DND-41 (cell line): ENCODE data around the gene VCP.

ENCODE experiments used
- ATAC-seq: fragments of 200-7000 bp; cut with Tn5 transposase; 3 replicates; pipeline ENCODE4 v1.9.1; 2021; ENCODE audit warnings: low read depth; ENCODE audit not compliant: insufficient read depth
- DNase-seq: peaks from one replicate; pipeline ENCODE4 v3.0.0-alpha.2; 2020
- H2AFZ ChIP-seq: 2 replicates; pipeline ENCODE4 v1.6.0; 2012; ENCODE audit warnings: low read depth, low read length
- H3K27ac ChIP-seq: 2 replicates; pipeline ENCODE4 v1.5.1; 2012; ENCODE audit warnings: low read length, inconsistent platforms
- H3K27me3 ChIP-seq: fragments of 200-600 bp; sonication (generic); 2 replicates; pipeline ENCODE4 v1.6.0; 2012; ENCODE audit warnings: low read length, mild to moderate bottlenecking, inconsistent platforms; ENCODE audit not compliant: insufficient read depth, poor library complexity
- H3K36me3 ChIP-seq: 2 replicates; pipeline ENCODE4 v1.5.1; 2012; ENCODE audit warnings: low read length, inconsistent platforms; ENCODE audit not compliant: insufficient read depth
- H3K4me1 ChIP-seq: 2 replicates; pipeline ENCODE4 v1.5.1; 2012; ENCODE audit warnings: mild to moderate bottlenecking, low read length; ENCODE audit not compliant: insufficient read depth
- H3K4me2 ChIP-seq: 2 replicates; pipeline ENCODE4 v1.6.0; 2012; ENCODE audit warnings: mild to moderate bottlenecking, moderate library complexity, low read length, inconsistent platforms; ENCODE audit not compliant: insufficient read depth
- H3K4me3 ChIP-seq, 2 experiments: fragments of 200-600 bp in 1 of 2; shearing (Covaris generic) in 1 of 2; 2 replicates each; pipeline ENCODE4 v1.5.1; 2012 to 2016; ENCODE audit warnings: inconsistent platforms in 2 of 2, low read length in 2 of 2, mild to moderate bottlenecking in 2 of 2, low read depth in 1 of 2, moderate library complexity in 1 of 2
- H3K79me2 ChIP-seq: 2 replicates; pipeline ENCODE4 v1.6.0; 2012; ENCODE audit warnings: low read length, inconsistent platforms; ENCODE audit not compliant: insufficient read depth
- H3K9ac ChIP-seq: 2 replicates; pipeline ENCODE4 v1.6.0; 2012; ENCODE audit warnings: low read depth, mild to moderate bottlenecking, inconsistent platforms, low read length, moderate library complexity
- H3K9me3 ChIP-seq: 2 replicates; pipeline ENCODE4 v1.5.1; 2012; ENCODE audit warnings: low read length, moderate library complexity, mild to moderate bottlenecking, inconsistent platforms; ENCODE audit not compliant: insufficient read depth, severe bottlenecking
- H4K20me1 ChIP-seq: 2 replicates; pipeline ENCODE4 v1.6.0; 2012; ENCODE audit warnings: low read length; ENCODE audit not compliant: insufficient read depth
- CTCF ChIP-seq: IDR thresholded peaks from 2 replicates; pipeline ENCODE4 v1.5.1; 2012; ENCODE audit warnings: borderline replicate concordance, low read length, moderate library complexity, mild to moderate bottlenecking; ENCODE audit not compliant: poor library complexity, severe bottlenecking; ENCODE audit errors: extremely low read depth
- EZH2 ChIP-seq: IDR thresholded peaks from 3 replicates; pipeline ENCODE4 v1.6.1; 2012; ENCODE audit warnings: borderline replicate concordance, low read depth, mild to moderate bottlenecking, moderate library complexity, low read length, inconsistent platforms; ENCODE audit not compliant: severe bottlenecking

The VCP gene

DNA sequence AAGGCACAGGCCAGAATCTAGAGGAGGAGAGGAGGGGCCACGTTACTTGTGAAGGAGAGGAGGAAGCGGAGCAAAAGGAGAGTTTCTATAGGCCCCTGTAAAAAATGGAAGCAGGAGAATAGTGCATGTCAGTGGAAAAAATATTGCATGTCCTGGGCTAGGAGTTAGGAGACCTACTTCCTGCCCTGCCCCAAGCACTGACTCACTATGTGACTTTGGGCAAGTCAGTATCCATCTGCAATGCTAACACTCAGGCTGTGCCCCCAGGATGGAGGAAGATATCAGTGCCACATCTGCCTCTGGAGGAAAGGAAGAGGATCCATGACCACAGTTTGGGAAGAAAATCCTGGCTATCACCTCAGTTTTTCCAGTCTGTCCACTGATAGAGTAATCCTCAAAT is 17.0 kb upstream of the VCP start:
- Histone ChIP-seq H3K9me3 (no peaks in the 10 kb centered on the region), H2AFZ (no peak overlapping the region), H3K79me2 (peaks cover 3% of the 10 kb centered on the region; the same call in 1 of the 2 replicates), H3K4me3 (no peak overlapping the region), H3K27ac (no peak overlapping the region), H3K36me3 (peaks cover 69% of the 10 kb centered on the region), H3K9ac (no peak overlapping the region), H3K4me1 (peaks cover 2% of the 10 kb centered on the region; the same call in 1 of the 2 replicates), H4K20me1 (no peaks in the 10 kb centered on the region), H3K4me2 (no peak overlapping the region), H3K27me3 (no peaks in the 10 kb centered on the region)
- TF ChIP-seq EZH2, result no peak
- ATAC-seq, result no peak
- no peak for DNase-seq

DNA sequence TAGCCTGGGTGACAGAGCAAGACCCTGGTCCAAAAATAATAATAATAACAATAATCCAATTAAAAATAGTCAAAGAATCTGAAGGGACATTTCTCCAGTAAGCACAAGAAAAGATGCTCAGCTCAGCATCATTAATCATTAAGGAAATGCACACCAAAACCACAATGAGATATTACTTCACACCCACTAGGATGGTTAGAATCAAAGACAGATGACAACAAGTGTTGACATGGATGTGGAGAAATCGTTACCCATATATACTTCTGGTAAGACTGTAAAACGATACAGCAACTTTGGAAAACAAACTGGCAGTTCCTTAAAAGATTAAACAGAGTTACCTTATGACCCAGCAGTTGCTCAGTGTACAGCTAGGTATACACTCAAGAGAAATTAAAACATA is 12.7 kb upstream of the VCP start:
- H3K4me2 ChIP-seq, result no peak overlapping the region
- no peaks in the 10 kb centered on the region for H3K79me2 ChIP-seq
- no peak overlapping the region for H3K27ac ChIP-seq
- no peaks in the 10 kb centered on the region for H4K20me1 ChIP-seq
- H3K36me3 ChIP-seq, result peaks cover 25% of the 10 kb centered on the region
- no peak overlapping the region for H3K9ac ChIP-seq
- DNase-seq (no peak), ATAC-seq (no peak)
- H3K4me1 ChIP-seq, result peaks cover 10% of the 10 kb centered on the region; the same call in 1 of the 2 replicates
- TF ChIP-seq CTCF, result no peak
- no peak for TF ChIP-seq EZH2
- H3K9me3 ChIP-seq, result no peaks in the 10 kb centered on the region
- H2AFZ ChIP-seq, result no peak overlapping the region
- H3K4me3 ChIP-seq, result no peak overlapping the region
- no peaks in the 10 kb centered on the region for H3K27me3 ChIP-seq

DNA sequence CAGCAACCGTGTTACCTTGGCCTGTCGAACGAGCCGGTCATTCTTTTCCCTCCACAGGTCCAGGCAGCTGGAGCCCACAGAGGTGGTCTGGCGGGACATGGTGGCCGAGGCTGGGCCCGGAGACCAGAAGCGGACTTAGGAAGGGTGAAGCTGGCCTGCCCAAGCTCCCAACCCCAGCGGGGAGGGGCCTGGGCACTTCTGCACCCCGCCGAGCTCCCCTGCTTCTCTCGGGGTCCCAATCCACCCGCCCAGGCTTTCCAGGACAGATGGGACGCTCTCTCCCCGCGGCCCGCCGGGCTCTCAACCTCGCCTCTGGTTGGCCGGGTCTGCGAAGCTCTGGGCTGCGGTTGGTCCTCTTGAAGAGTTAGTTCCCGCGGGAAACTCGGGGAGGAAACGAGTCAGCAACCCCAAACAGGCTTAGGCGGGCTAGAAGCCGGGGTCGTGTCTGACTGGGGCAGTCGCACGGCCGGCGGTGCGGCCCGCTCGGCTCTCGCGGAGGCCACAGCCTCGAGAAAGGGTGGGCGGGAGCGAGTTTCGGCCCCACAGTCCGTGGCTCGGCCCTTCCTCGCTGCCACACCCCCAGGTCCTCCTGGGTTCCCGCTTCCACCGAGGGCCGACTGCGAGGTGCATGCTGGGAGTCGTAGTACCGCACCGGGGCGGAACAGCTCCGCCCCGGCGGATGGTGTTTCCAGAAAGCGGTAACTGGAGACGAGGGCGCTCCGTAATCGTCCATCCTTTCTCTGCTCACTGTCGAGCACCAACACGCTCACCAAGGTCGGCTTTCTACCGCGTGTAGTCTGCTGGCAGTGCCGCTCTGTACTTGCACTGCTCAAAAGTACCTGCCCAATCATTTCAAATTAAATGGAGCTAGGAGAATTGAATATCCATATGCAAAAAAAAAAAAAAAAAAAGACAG is 7.3 kb upstream of the VCP start, which contains the start of gene FANCG:
FANCG (minus strand) TSS at position 517 of the 916 bp plus-strand sequence; CDS start at position 99, 418 bp downstream.
- ATAC-seq, result peak; percentile 89
- peak within 1 kb of the TSS; percentile 51 to 73 for H3K4me3 ChIP-seq
- peaks cover 39% of the 10 kb centered on the region for H3K79me2 ChIP-seq
- peak; percentile 89 for DNase-seq
- no peaks in the 10 kb centered on the region for H3K9me3 ChIP-seq
- H3K27me3 ChIP-seq, result no peaks in the 10 kb centered on the region
- H3K27ac ChIP-seq, result peak within 1 kb of the TSS; percentile 95
- H3K36me3 ChIP-seq, result peaks cover 37% of the 10 kb centered on the region
- H4K20me1 ChIP-seq, result peaks cover 19% of the 10 kb centered on the region
- H2AFZ ChIP-seq, result peak within 1 kb of the TSS; percentile 72
- H3K9ac ChIP-seq, result peak within 1 kb of the TSS; percentile 76
- H3K4me2 ChIP-seq, result peak within 1 kb of the TSS; percentile 91
- H3K4me1 ChIP-seq, result peaks cover 50% of the 10 kb centered on the region
- TF ChIP-seq CTCF, result no peak
- TF ChIP-seq EZH2, result no peak

DNA sequence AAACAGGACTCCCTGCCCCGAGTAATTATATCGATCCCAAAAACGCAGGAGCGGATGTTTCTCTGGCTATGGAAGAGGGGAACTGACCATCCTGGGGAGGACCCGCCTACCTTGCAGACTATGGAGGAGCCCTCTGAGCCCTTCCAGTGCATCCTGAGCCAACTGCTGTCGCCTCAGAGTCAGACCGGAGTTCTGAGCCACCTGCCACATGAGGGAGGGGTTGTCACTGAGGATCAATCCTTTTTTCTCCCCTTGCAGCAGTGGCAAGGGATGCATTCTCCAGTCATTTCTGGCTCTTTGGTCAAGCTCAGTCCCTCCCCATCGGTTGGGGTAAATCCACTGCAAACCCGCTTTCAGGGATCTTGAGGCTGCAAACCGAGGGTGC is 6.6 kb upstream of the VCP start:
- Histone ChIP-seq H3K79me2 (peaks cover 42% of the 10 kb centered on the region), H3K4me1 (peaks cover 50% of the 10 kb centered on the region), H2AFZ (peak overlapping the region; percentile 72), H3K27me3 (no peaks in the 10 kb centered on the region), H3K9ac (peak overlapping the region; percentile 76), H3K36me3 (peaks cover 44% of the 10 kb centered on the region), H3K27ac (peak overlapping the region; percentile 95), H4K20me1 (peaks cover 19% of the 10 kb centered on the region), H3K4me3 (peak overlapping the region; percentile 51 to 73), H3K9me3 (no peaks in the 10 kb centered on the region), H3K4me2 (peak overlapping the region; percentile 91)
- peak; percentile 34 for DNase-seq
- TF ChIP-seq EZH2 (no peak), CTCF (no peak)
- peak; percentile 25; the same call in 1 of the 3 replicates for ATAC-seq
